Epithelial cell of proximal tubule (primary cell): Measurements from ENCODE around the gene HEG1. TPM values are rescaled to one million over a fixed set of nuclear protein-coding genes. Genes with fewer than 3 reads are reported as not detected.

ENCODE experiments used
- DNase-seq: peaks from one replicate; pipeline ENCODE4 v3.0.0-alpha.2; 2011; ENCODE audit warnings: low read depth
- H3K4me3 ChIP-seq: 2 replicates; pipeline ENCODE4 v1.5.1; 2011; ENCODE audit warnings: low read depth, mild to moderate bottlenecking, low read length
- CTCF ChIP-seq: conservative IDR thresholded peaks from 2 replicates; pipeline ENCODE4 v1.5.1; 2012; ENCODE audit warnings: low read depth, mild to moderate bottlenecking, low read length
- total RNA-seq: library from RNA; depleted of rRNA; stranded (reverse); fragments of >200 nt; gene quantifications from 2 replicates; pipeline ENCODE4 v1.2.3, GENCODE V29; 2015

Gene HEG1
- total RNA-seq, 1 donor from 2014 or later: 17.6 TPM

GRCh38 chr3:124951511-124952281, 104.1 kb downstream of the HEG1 start:
- no peak for TF ChIP-seq CTCF
- DNase-seq: no peak
- no peak overlapping the region for H3K4me3 ChIP-seq

DNA sequence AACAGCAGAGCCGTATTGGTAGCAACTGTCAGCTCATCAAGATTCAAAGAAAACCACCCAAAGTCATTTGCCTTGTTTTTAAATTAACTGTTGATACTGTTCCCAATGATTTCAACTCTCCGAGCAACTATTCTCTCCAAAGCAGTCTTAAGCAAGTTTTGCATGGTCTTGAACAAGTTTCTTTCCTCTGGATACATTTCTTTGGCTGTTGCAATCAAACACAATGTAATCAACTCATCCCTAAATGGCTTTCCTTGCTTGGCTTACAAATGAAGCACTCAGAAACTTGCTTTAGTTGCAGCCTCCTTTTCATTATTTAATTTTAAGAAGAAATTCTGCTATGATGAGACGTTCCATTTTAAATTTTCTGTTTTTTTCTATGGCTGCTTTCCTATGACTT, 105.8 kb downstream of the HEG1 start:
- TF ChIP-seq CTCF: no peak
- H3K4me3 ChIP-seq: no peak overlapping the region
- no peak for DNase-seq

DNA sequence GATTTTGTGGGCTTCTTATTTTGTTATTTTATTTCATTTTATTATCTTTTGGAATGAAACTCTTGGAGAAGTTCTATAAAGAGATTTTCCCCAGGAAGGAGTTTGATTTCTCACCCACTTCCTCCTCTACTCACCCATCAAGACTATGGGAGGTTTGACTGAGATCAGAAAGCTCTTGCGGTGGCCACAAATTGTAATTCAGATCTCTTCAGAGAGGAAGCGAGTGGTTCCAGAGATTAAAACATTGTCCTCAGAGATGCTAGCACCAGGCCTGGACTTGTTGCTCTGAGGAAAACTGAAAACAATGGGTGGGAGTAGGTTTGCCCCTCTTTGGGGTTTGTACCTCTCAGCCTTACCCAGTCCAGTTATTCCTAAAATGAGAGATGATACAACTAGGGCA, 113.2 kb downstream of the HEG1 start:
- no peak for DNase-seq
- H3K4me3 ChIP-seq: no peak overlapping the region
- TF ChIP-seq CTCF: no peak

DNA sequence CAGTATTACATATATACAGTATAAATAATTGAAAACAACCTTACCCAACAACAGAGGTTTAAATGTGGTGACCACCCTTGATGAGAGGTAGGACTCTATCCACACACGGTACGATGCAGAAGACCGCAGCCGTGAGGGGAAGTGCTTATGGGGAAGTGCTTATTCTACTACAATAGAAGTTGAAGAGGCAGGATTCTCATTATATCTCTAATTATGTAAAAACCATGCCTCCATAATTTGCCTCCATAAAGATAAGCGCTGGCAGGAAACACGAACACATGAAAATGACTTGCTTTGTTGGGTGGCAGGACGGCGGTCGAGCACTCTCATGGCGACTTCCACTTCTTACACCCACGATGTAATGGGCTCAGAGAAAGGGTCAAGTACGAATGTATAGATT, 114.0 kb downstream of the HEG1 start:
- H3K4me3 ChIP-seq: no peak overlapping the region
- DNase-seq: no peak
- TF ChIP-seq CTCF: no peak

DNA sequence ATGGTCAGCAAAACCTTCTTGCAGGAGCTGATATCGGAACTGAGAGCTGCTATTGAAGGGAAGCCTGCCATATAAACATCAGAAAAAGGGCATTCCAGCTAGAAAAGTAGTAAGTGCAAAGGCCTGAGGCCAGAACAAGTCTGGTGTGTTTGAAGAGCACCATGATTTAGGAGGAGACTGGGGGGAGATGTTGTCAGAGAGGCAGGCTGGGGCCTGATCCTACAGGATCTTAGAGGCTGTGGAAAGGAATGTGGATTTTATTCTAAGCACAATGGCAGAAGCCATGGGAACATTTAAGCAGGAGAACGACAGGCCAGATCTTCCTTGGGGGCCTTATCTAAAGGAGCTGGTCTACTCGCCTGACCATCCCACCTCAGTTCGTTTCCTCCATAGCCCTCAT, 116.1 kb downstream of the HEG1 start:
- no peak for TF ChIP-seq CTCF

DNA sequence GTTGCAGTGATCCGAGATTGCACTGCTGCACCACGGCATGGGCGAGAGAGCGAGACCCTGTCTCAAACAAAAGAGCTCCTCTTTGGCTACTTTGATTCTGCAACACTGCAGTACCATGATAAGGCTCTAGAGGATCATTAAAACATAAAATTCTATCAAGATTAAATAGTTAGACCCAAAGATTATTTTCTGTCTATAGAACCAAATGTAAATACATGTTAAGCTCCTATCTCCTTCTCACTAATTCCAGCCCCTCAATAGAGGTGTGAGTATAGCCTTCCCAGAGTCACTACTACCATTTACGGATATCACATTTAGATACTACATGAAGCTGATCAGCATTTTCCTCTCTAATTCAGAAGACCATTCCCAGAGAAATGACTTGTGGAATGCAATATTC, 116.9 kb downstream of the HEG1 start:
- TF ChIP-seq CTCF: no peak
- DNase-seq: no peak
- H3K4me3 ChIP-seq: no peak overlapping the region

More for the DNA sequence above, 116.1 kb downstream of the HEG1 start:
- no peak for DNase-seq
- no peak overlapping the region for H3K4me3 ChIP-seq

DNA sequence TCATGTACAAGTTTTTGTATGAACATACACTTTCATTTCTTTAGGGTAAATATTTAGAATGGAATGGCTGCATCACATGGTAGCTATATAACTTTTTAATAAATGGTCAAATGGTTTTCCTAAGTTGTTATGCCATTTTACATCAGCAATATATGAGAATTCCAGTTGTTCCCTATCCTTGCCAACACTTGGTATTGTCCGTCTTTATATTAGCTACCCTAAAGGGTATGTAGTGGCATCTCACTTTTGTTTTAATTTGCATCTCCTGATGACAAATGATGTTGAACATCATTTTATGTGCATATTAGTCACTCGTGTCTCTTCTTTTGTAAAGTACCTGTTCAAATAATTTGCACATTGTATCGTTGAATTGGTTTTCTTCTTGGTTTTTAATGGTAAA, 118.7 kb downstream of the HEG1 start:
- no peak overlapping the region for H3K4me3 ChIP-seq
- no peak for TF ChIP-seq CTCF
- no peak for DNase-seq
